T-helper 22 cell (primary cell): Measurements from ENCODE around the gene NGF.
"Not testable (repeated sequence)": the region's sequence is repeated elsewhere in the genome, so short reads cannot be mapped to it uniquely, and the experiment has no call there.

ENCODE experiments used
- DNase-seq: peaks from one replicate; pipeline ENCODE4 v3.0.0-alpha.2; 2020; ENCODE audit warnings: low read depth

The NGF gene

DNA sequence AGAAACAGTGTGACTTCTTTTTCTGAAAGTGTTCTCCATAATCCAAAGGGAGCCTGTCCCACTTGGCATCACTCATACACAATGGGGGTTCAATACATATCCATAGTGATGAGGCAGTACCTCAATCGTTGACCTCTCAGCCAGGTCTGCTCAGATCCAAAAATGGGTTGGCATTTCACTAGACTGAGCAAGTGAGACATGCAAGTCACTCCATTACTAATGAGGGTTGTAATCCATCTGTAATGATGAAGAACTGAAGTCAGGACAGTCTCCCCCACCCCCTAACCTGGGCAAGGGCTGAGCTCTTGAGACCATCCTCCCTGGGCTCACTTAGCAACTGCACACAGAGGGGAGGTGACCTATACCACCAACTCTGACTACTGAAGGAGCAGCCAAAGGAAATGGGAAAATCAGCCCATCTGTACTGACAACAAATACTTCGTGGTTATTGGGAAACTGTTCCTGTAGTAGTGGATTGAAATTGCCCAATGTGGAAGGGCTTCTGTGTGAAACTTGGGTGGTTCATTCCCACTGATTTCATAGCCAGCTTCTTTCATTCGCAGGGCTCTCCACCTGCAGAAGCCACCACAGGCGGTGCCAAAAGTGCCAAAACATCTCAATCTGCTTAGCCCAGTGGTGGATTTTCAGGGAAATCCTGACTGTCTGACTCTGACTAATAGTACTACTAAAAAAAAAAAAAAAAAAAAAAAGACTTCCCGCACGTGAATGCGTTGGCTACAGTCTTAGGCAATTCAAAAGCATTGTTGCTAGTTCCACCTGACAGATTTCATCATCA lies 5.0 kb downstream of the NGF start:
- no peak for DNase-seq

- no peak for DNase-seq
Measured at GRCh38 chr1:115331558-115332331, 6.3 kb downstream of the NGF start.

DNA sequence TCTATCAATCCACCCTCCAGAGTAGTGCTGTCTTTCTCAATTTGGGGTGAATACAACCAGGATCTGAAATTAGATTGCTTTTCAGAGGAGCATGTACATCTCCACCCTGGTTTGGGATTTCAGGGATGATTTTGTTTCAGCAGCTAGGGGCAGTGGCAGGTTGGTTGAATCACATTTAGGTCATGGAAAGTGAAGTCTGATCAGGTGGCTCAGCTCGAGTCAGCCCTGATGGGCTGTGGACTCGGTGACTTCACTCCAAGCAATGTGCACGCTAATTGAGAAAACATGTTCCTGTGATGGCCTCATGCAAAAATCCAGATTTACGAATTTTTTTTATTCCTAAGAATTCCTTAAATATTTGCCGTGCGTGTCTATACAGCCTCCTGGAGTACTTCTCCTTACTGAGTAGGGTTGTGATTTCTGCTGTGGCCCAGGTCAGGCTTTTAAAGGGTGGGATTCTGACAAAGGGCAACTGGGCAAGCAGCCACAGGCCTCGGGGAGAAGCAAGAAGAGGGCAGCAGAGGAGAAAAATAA lies 7.5 kb downstream of the NGF start:
- DNase-seq = no peak

GRCh38 chr1:115329965-115330364 lies 8.1 kb downstream of the NGF start:
- DNase-seq = no peak

DNA sequence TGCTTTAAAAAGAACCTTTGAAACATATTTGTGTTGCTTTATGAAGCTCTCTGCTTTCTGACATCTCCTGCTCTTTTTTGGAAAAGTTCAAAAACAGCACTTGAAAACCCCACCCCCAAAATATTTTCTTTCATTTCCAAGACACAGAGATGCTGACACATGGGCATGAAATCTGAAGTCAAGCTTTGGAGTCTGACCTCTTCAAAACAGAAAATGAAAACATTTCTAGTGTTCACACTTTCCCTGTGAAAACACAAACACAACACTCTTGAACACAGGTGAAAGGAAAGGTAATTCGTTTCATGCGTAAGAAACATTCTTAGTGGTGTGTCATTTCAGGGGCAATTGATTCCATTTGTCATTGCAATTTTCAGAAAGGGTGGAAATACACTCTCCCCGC lies 10.8 kb downstream of the NGF start:
- no peak for DNase-seq

GRCh38 chr1:115326419-115326818 lies 11.6 kb downstream of the NGF start:
- DNase-seq = no peak

- DNase-seq = no peak
Measured at GRCh38 chr1:115325874-115326273, 12.2 kb downstream of the NGF start.

DNA sequence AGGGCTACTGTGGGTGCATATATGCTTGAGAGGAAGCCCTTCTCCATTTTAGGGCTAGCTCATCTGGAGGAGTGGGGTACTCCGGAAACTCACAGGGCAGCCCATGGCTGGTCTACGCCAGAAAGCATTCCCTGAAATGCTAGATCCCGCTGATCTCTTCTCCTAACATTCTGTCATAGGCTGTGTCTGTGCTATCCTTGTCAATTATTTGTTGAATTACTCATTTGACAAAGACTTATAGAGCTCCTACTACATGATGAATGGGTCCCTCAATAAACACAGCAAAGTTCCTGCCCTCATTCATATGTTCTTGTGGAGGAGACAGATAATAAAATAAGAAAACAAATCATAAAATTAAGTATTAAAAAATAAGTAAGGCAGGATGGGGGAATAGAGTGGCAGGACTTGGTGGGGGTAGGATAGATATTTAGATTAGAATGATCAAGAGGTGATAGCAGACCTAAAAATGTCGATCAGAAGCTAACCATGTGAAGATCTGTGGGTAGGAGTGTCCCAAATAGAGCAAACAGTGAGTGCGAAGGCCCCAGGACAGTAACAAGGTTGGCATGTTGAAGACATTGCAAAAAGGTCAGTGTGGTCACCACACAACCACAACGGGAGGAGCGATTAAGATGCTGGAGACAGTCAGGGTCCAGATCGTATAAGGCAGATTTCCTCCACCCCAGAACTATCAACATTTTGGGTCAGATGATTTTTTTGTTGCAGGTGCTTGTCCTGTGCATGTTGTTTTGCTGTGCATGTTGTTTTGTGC lies 13.2 kb downstream of the NGF start:
- DNase-seq = no peak

DNA sequence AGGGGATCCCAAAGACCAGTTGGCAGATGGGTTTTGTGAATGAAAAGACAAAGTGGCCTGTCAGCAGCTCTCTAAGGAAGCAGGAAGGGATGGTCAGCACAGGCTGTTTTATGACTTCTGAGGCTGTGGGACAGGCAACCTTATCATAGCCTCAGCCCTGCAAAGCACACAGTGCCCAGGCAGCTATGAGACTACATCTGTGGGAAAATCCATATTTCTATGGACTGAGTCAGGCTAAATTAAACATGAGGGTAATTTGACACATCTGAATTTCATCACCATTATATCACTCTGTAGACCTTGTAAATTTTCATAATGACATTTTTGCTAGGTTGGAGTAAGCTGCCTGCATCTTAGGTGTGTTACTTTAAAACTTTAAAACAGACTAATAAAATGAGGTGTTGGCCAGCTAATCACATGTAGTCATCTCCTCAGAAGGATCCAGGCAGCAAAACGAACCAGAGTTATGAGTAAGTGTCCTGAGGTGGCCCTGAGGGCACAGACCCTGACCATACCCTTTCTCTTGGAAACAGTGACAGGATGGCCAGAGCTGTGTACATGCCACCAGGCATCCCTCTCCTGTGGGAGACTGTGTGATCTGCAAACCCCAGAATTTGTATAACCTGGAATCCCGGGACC lies 14.6 kb downstream of the NGF start:
- no peak for DNase-seq

- DNase-seq = no peak
Measured at GRCh38 chr1:115322631-115323030, 15.4 kb downstream of the NGF start.

DNA sequence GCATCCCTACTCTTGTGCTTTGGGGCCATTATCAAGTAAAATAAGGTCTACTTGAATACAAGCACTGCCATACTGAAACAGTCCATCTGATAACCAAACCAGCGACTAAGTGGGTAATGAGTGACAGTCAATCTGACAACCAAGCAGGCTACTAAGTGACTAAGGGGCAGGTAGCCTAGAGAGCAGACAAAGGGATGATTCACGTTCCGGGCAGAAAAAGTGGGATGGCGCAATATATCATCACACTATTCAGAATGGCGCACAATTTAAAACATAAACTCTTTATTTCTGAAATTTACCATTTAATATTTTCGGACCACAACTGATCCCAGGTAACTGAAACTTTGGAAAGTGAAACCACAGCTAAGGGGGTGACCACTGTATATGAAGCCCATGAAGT lies 17.7 kb downstream of the NGF start:
- DNase-seq = no peak

GRCh38 chr1:115319706-115320105 lies 18.3 kb downstream of the NGF start:
- DNase-seq = no peak

- no peak for DNase-seq
Measured at GRCh38 chr1:115317101-115318012, 20.7 kb downstream of the NGF start.

DNA sequence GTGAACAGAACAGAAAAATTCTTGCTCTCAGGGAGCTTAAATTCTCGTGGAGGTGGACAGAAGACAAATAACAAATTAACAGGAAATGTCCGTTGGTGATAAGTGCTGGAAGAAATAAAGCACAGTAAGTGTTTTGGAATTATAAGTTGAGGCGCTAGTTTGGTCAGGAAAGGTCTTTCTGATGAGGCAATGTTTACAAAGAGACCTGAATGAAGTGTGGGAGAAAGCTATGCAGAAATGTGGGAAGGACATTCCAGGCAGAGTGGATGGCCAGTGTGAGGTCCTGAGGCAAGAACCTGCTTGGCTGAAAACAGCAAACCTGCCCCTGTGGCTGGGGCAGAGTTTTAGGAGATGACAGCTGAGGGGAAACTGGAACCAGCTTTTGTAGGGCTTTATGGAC lies 23.3 kb downstream of the NGF start:
- no peak for DNase-seq

DNA sequence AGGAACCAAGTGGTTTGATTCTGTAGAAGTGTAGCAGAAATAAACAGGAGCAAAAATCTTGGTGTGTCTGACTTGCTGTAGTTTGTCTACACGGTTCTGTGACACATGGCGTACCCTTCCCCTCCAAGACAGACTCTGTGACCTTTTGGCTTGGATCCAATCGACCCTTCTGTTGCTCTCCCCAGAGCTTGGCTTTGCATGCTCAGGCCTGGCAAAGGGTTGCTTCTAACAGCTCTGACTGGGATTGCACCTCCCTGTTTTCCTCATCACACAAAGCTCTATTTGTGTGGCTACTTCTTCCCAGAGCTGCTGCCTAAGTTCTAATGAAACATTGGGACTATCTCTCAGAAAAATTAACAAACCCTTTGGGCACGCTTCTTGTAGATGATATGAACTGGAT lies 24.0 kb downstream of the NGF start:
- no peak for DNase-seq

- no peak for DNase-seq
Measured at GRCh38 chr1:115313182-115313581, 24.9 kb downstream of the NGF start.

- DNase-seq = no peak
Measured at GRCh38 chr1:115312742-115313141, 25.3 kb downstream of the NGF start.

- DNase-seq = no peak
Measured at GRCh38 chr1:115311474-115311989, 26.5 kb downstream of the NGF start.

DNA sequence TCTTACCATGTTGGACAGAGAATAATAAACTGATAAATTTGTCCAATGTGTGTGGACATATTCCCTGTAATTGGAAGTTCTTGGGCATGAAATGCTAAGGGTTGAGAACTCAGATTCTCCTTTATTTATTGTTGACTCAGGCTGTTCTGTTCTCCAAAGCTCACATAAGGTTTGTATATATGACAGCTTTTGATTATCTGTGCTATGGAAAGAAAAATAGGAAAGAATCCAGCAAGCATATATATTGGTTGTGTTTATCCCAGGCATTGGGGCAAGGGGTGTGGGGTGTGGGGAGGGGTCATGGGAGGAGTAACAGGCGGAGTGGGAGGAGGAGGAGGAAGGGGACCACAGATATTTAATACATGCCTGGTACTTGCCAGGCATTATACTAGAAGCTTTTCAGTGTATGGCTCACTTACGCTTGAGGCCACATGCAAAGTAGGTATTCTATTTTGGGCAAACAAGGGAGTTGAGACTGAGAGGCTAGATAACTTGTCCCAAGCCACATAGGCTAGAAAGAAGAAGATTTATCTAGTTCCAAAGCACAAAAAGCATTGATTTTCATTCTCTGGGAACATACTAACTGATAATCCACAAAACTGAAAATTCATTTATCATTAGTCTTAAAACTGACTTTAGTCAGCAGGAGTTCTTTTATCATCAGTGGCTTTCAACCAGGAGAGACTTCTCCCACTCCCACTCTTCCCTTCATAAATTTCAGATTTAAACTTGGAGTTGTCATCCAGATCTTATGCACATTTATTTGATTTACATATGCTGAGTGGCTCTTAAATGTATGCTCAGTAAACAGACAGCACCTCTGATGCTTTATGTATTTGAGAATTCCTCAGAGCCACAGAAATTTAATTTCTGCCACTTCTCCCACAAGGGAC lies 27.2 kb downstream of the NGF start:
- no peak for DNase-seq

DNA sequence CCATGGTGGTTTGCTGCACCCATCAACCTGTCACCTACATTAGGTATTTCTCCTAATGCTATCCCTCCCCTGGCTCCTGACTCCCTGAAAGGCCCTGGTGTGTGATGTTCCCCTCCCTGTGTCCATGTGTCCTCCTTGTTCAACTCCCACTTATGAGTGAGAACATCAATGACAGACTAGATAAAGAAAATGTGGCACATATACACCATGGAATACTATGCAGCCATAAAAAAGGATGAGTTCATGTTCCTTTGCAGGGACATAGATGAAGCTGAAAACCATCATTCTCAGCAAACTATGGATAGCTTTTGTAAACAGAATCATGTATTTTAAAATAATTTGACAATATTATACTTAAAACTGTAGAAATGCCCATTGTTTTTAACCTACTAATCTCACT lies 28.5 kb downstream of the NGF start:
- DNase-seq = not testable (repeated sequence)
